Adipose tissue (tissue), 3 donors: ENCODE results near the gene HS3ST4. TPM values are rescaled to one million over a fixed set of nuclear protein-coding genes. Genes with fewer than 3 reads are reported as not detected.
"Not testable (repeated sequence)": the region's sequence is repeated elsewhere in the genome, so short reads cannot be mapped to it uniquely, and the experiment has no call there.

Experiments
- H3K27ac ChIP-seq: one replicate; pipeline ENCODE4 v1.5.1; 2013; ENCODE audit warnings: low read depth, low read length
- WGBS, 3 donors: extraction: QIAGEN DNeasy Blood & Tissue Kit; methylation state at CpG; one replicate each; pipeline ENCODE4 v1.1.7; 2013; 5-methylcytosine and 5-hydroxymethylcytosine counted together
- polyA plus RNA-seq, 3 donors: library from polyadenylated mRNA; stranded (reverse); fragments of 200-250 nt; gene quantifications; one replicate each; pipeline ENCODE4 v1.2.3, GENCODE V29; 2013
- donor health status: healthy with polysubstance abuse.
- donor health status: Bipolar disorder and iron deficiency.
- donor health status: healthy.

The HS3ST4 gene
- polyA plus RNA-seq, 3 donors, result 0.09 TPM; not detected in 2

- WGBS, 3 donors, result 53 to 66% (median 60%) methylated on average over 9 of the region's 9 CpGs
- H3K27ac ChIP-seq, result no peak overlapping the region
Measured at GRCh38 chr16:26026709-26027450, 335.1 kb downstream of the HS3ST4 start.

DNA sequence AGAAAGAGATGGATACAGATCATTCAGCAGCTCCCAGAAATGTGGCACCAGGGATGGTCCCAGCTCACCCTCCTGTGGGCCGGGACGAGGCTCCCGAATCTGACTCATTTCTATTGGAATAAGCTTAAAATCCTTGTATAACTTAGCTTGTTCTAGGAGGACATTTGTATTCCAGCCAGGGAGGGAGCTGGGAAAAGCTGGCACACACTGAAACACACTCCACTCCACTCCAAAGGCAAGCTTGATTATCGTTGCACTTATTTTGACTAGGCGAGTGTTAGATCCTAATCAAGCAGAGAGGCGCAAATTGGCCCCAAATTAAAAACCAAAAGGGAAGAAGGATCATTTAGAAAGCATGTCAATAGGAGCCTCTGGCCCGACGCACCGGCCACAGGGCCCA, 339.5 kb downstream of the HS3ST4 start:
- H3K27ac ChIP-seq, result no peak overlapping the region
- WGBS, 3 donors, result 73 to 87% (median 87%) methylated on average over 9 of the region's 9 CpGs

DNA sequence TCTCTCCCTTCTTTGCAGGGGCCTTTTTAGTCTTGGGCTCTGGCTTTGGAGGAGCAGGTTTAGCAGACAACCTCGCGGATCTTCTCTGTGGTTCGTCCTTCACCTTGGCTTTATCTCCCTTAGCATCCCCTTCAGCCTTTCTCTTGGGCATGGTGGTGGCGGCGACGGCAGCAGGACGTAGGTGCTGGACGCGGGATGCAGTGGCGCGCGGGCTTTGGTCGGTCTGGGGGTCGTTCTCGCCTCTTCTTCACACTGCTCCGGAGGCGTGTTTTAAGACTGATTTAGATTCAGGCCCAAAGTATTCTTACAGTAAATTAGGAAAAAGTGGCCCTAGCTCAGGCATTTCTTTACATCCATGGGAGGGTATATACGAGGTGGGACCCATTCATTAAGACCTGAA, 340.9 kb downstream of the HS3ST4 start:
- not testable (repeated sequence) for H3K27ac ChIP-seq
- WGBS, 3 donors, result 85 to 96% (median 93%) methylated on average over 18 of the region's 18 CpGs

GRCh38 chr16:26041952-26042668, 350.4 kb downstream of the HS3ST4 start:
- WGBS, 3 donors, result 64 to 71% (median 67%) methylated on average over 9 of the region's 9 CpGs
- no peak overlapping the region for H3K27ac ChIP-seq

GRCh38 chr16:26050472-26050871, 358.7 kb downstream of the HS3ST4 start:
- H3K27ac ChIP-seq, result no peak overlapping the region
- 38 to 74% (median 63%) methylated on average over 9 of the region's 9 CpGs for WGBS, 3 donors

DNA sequence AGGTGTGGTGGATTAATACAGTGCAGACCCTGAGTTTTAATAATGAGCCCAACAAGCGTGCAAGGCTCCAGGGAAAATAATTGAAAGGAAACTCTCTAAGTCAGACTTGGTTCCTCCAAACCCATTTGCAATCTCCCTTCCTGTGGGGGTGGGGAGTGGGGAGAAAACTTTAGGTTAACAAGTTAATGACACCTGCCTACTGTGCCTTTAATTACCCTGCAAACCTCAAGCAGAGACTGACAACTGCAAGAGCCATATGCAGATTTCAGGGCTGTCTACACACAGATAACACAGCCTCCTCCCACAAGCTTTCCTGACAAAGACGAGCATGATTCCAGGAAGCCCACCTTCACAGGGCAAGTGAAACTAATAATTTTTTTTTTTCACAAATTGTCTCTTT, 359.3 kb downstream of the HS3ST4 start:
- WGBS, 3 donors, result 18 to 30% (median 20%) methylated on average over 2 of the region's 2 CpGs

DNA sequence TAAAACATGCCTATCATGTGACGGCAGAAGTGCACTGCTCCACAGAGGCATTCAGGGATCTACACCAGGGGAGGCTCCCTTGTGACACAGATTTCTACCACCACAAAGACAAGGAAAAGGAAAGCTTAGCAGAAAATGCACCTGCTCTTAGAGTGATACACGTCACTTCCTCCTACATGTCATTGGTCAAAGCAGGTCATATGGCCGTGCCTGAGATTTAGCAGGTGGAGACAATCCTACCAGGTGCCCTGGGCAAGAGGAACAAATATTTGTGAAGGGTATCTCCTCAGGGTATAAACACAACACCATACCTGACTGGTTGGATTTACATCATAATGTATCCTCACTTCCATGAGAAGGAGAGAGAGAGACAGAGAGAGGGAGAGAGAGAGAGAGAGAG, 362.1 kb downstream of the HS3ST4 start:
- 74 to 90% (median 85%) methylated on average over 3 of the region's 3 CpGs for WGBS, 3 donors
- H3K27ac ChIP-seq, result no peak overlapping the region

More for the DNA sequence above, 359.3 kb downstream of the HS3ST4 start:
- H3K27ac ChIP-seq, result no peak overlapping the region

DNA sequence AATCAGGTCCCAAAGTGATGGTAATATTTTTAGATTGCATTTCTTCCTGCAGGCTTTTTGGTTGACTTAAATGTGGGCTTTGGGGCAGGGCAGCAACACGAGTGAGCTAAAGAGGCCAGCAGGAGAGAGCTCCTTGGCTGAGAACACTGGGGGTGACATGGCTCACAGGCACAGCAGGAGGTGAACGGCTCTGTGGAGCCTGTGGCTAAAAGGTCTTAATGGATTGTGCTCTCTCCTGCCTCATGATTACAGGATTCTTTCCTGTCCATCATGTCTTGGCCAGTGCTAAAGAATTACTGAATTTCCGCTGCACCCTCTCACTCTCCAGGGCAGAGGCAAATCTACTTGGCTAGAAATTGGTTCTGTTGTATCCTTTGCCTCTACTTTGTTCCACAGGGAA, 366.6 kb downstream of the HS3ST4 start:
- WGBS, 3 donors, result 38 to 41% (median 41%) methylated on average over 3 of the region's 3 CpGs

GRCh38 chr16:26070302-26071100, 378.7 kb downstream of the HS3ST4 start:
- no peak overlapping the region for H3K27ac ChIP-seq
- 18 to 29% (median 28%) methylated on average over 5 of the region's 5 CpGs for WGBS, 3 donors

More for the DNA sequence above, 366.6 kb downstream of the HS3ST4 start:
- no peak overlapping the region for H3K27ac ChIP-seq

DNA sequence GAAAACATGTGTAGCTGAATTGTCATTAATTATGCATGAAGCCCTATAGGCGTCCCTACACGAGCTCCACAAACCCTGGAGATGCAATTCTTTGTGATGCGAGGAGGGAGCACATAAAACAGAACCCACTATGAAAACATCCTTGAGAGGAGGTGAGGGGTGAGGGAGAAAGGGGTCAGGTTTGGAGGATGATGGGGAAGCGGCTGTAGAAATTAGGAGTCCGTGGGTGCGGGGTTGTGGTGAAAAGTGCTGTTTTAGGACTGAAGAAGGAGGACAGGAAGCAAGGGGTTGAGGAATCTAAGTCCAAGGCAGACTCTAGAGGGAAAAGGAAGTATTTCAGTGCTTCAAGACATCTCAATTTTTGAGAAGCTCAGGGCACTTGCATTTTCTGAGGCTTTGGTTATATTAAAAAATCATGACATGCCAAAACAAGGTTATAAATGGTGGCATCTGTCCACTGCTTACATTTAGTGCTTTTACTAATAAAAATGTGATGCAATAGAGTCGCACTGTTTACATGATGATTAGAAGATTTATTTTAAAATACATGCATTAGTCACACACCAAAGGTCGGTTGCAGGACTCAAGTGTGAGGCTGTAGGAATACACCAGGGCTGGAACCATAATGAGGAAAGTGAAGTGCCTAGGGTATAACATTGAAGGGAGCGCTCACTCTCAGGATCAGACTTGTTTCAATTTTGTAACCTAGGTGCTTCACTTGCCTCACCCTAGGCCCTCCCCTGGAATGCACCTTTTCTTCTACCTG, 379.5 kb downstream of the HS3ST4 start:
- WGBS, 3 donors, result 44 to 46% (median 46%) methylated on average over 9 of the region's 9 CpGs
- H3K27ac ChIP-seq, result no peak overlapping the region

- H3K27ac ChIP-seq, result no peak overlapping the region
- WGBS, 3 donors, result 12 to 34% (median 26%) methylated on average over 10 of the region's 10 CpGs
Measured at GRCh38 chr16:26078716-26079355, 387.1 kb downstream of the HS3ST4 start.

- 49 to 77% (median 57%) methylated on average over 2 of the region's 2 CpGs for WGBS, 3 donors
- no peak overlapping the region for H3K27ac ChIP-seq
Measured at GRCh38 chr16:26087091-26087490, 395.3 kb downstream of the HS3ST4 start.

- no peak overlapping the region for H3K27ac ChIP-seq
- 85 to 97% (median 91%) methylated on average over 1 of the region's 1 CpG for WGBS, 3 donors
Measured at GRCh38 chr16:26091511-26091910, 399.8 kb downstream of the HS3ST4 start.

- not testable (repeated sequence) for H3K27ac ChIP-seq
- WGBS, 3 donors, result 83 to 88% (median 86%) methylated on average over 3 of the region's 3 CpGs
Measured at GRCh38 chr16:26098206-26098605, 406.4 kb downstream of the HS3ST4 start.

GRCh38 chr16:26102369-26102768, 410.6 kb downstream of the HS3ST4 start:
- 62 to 72% (median 70%) methylated on average over 6 of the region's 6 CpGs for WGBS, 3 donors
- H3K27ac ChIP-seq, result no peak overlapping the region

GRCh38 chr16:26108836-26109505, 417.2 kb downstream of the HS3ST4 start:
- WGBS, 3 donors, result 75 to 81% (median 79%) methylated on average over 13 of the region's 13 CpGs
- no peak overlapping the region for H3K27ac ChIP-seq

GRCh38 chr16:26111900-26112299, 420.1 kb downstream of the HS3ST4 start:
- no peak overlapping the region for H3K27ac ChIP-seq
- 68 to 75% (median 69%) methylated on average over 5 of the region's 5 CpGs for WGBS, 3 donors
